ENCODE measurements around the gene MAK.

- TF ChIP-seq CTCF (IDR thresholded peaks at IDR 0.05; ENCODE audit: low read length) (no peak), EZH2phosphoT487 (IDR thresholded peaks at IDR 0.05; ENCODE audit: low read length) (no peak), EZH2 (optimal IDR thresholded peaks at IDR 0.05; ENCODE audit: low read depth, low read length) (no peak)
Observed at GRCh38 chr6:10837995-10838793, at the start of gene MAK.

All from MM.1S (cell line).